ENCODE data around the gene HS3ST2.

The HS3ST2 gene

DNA sequence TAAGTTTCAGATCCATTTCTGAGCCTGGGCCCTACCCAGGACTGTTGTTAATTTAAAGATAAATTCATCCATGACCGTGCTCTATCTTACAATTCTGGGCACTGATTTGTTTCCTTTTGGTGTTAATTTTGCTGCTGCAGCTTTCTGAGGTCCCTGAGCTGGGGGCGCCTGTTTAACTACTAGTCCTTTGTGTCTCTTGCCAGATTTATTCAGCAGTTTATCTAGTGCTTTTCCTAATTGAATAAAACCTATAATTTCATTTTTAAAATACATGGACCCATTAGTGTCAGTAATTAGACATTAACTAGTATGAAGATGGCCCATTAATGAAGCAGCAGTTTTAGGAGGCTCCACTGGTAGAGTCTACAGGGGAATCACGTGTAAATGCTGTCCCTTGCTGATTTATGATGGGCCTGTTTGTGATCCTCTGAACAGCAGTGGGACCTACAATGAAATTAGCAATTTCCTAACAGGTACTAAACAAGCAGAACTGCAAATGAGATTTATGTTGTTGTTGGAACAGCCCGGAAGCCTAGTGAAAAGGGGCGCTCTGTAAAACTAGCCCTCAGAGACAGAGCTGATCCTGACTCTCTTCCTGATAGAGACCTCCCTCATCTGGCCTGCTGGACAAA is 54.7 kb downstream of the HS3ST2 start:
- H3K4me3 ChIP-seq (ENCODE audit: low read depth, low read length) = no peak overlapping the region
- no peak for DNase-seq (ENCODE audit: low read depth)
- TF ChIP-seq, protein P1, sequence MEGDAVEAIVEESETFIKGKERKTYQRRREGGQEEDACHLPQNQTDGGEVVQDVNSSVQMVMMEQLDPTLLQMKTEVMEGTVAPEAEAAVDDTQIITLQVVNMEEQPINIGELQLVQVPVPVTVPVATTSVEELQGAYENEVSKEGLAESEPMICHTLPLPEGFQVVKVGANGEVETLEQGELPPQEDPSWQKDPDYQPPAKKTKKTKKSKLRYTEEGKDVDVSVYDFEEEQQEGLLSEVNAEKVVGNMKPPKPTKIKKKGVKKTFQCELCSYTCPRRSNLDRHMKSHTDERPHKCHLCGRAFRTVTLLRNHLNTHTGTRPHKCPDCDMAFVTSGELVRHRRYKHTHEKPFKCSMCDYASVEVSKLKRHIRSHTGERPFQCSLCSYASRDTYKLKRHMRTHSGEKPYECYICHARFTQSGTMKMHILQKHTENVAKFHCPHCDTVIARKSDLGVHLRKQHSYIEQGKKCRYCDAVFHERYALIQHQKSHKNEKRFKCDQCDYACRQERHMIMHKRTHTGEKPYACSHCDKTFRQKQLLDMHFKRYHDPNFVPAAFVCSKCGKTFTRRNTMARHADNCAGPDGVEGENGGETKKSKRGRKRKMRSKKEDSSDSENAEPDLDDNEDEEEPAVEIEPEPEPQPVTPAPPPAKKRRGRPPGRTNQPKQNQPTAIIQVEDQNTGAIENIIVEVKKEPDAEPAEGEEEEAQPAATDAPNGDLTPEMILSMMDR (IDR thresholded peaks at IDR 0.05; ENCODE audit: control insufficient read depth, extremely low read depth, insufficient read depth) = no peak

DNA sequence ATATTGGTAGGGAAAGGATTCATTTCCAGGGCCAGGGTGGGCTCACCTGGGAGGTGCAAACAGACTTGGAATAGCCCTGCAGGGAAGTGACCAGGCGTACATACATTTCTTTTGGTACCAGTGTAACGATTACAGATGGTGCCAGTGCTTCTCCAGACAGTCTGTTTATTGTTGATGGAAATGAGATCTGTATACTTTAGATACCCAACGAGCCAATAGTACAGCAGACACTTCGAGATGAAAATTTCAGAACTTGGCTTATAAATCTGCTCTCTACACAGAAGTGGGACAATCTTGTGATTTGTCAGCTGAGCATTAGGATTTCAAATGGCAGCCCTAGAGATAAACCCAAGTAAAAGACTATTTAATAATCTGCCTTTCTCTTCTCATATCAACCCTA is 57.9 kb downstream of the HS3ST2 start:
- no peak overlapping the region for H3K4me3 ChIP-seq (ENCODE audit: low read depth, low read length)
- TF ChIP-seq, protein P1 (IDR thresholded peaks at IDR 0.05; ENCODE audit: control insufficient read depth, extremely low read depth, insufficient read depth) = no peak
- DNase-seq (ENCODE audit: low read depth) = no peak

DNA sequence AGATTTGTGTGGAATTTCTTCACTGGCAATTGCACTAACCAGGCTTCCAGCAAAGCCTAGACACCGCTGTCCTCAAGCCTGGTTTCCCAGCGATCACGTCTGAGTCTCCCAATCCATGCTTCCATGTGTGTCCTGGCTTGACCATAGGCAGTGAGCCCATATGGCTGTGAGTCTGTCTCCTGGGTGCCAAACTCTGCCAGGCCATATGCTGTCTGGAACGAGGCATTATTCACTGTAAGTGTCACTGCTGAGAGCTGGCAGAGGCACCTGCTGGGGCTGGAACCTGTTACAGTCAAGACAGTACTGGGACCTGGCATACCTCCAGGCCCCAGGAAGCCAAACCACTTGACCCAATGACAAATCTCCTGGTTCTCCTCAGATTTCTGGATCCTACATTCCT is 60.4 kb downstream of the HS3ST2 start:
- H3K4me3 ChIP-seq (ENCODE audit: low read depth, low read length) = no peak overlapping the region
- DNase-seq (ENCODE audit: low read depth) = no peak
- TF ChIP-seq, protein P1 (IDR thresholded peaks at IDR 0.05; ENCODE audit: control insufficient read depth, extremely low read depth, insufficient read depth) = no peak

DNA sequence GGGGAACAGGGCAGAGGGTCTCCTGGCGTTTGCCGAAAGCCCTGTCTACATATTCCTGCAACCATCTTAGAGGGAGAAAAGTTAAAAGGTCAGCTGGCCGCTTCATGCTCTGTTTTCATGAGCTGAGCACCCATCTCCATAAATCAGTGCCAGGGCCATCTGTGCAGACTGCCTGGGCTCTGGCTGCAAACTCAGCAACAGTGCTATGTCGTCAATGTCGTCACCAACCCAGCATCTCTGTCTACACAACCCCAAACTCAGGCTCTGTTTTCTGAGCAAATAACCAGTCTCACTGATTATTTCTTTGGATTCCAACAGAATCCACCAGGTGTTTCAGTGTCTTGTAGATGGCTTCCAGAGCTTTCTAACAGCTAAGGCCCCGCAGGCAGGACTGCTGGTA is 65.0 kb downstream of the HS3ST2 start:
- DNase-seq (ENCODE audit: low read depth) = no peak

DNA sequence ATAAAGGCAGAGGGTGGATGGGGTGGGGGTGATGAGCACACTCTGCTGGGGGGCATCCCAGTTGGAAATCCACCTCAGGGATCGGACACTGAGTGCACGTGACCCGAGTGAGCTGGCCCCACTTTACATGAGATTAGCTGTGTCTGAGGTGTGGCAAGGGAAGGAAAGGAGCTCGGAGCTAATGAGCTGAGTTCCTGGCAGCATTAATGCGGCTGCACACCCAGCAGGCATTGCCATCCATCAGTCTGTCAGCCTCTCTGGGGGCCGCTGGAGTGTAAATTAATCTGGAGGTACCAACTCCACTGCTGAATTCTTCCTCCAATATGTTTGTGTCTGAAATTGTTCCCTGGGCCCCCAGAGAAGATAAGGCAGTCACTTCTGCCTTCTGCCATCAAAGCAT is 65.5 kb downstream of the HS3ST2 start:
- TF ChIP-seq, protein P1 (IDR thresholded peaks at IDR 0.05; ENCODE audit: control insufficient read depth, extremely low read depth, insufficient read depth) = no peak
- no peak for DNase-seq (ENCODE audit: low read depth)
- no peak overlapping the region for H3K4me3 ChIP-seq (ENCODE audit: low read depth, low read length)

More for the DNA sequence above, 65.0 kb downstream of the HS3ST2 start:
- TF ChIP-seq, protein P1 (IDR thresholded peaks at IDR 0.05; ENCODE audit: control insufficient read depth, extremely low read depth, insufficient read depth) = no peak
- no peak overlapping the region for H3K4me3 ChIP-seq (ENCODE audit: low read depth, low read length)

DNA sequence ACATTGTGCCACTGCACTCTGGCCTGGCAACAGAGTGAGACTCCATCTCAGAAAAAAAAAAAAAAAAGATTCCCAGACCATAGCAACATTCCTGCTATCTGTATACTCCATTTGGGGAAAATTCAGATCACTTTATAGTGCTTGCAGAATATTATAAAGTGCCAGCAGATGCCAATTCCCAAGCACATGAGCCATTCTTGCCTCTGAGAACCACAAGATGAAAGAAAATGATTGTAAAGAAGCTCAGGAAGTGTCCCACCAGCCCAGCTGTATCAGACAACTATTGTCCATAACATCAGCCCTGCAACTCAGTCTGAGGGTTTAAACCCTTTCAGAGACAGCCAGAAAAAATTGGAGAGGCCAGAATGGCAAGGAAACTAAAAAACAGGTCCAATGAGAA is 69.0 kb downstream of the HS3ST2 start:
- no peak overlapping the region for H3K4me3 ChIP-seq (ENCODE audit: low read depth, low read length)
- DNase-seq (ENCODE audit: low read depth) = no peak
- TF ChIP-seq, protein P1 (IDR thresholded peaks at IDR 0.05; ENCODE audit: control insufficient read depth, extremely low read depth, insufficient read depth) = no peak

DNA sequence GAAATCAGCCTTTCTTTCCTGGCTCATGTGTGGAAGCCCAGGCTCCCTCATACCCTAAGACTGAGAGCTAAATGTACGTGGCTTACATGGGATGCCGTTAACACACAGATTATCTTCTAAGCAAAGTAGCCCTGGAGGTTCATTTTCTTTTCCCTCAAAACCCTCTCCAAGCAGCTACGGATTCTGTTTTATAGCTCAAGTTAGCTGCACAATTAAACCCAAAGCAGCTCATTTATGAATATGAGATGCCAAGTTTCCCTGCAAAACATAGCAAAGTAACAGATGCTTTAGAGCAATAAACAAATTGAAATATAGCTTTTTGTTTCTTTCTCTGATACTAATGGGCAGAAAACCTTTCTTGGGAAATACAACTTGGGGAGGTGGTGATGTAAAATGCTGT is 72.0 kb downstream of the HS3ST2 start:
- H3K4me3 ChIP-seq (ENCODE audit: low read depth, low read length) = no peak overlapping the region
- TF ChIP-seq, protein P1 (IDR thresholded peaks at IDR 0.05; ENCODE audit: control insufficient read depth, extremely low read depth, insufficient read depth) = no peak
- DNase-seq (ENCODE audit: low read depth) = no peak

Measured in LNCaP clone FGC (cell line).